NT2/D1 (cell line): Measurements from ENCODE around the gene PREPL.
"Not testable (repeated sequence)": the region's sequence is repeated elsewhere in the genome, so short reads cannot be mapped to it uniquely, and the experiment has no call there.

ENCODE experiments used
- DNase-seq: peaks from one replicate; pipeline ENCODE4 v3.0.0-alpha.2; 2011; ENCODE audit warnings: low read depth, low spot score
- H3K27me3 ChIP-seq: 2 replicates; pipeline ENCODE4 v1.6.0; 2011; ENCODE audit warnings: mild to moderate bottlenecking; ENCODE audit not compliant: insufficient read length, insufficient read depth
- H3K36me3 ChIP-seq: 2 replicates; pipeline ENCODE4 v1.6.1; 2011; ENCODE audit warnings: mild to moderate bottlenecking, low read length, mixed read lengths; ENCODE audit not compliant: insufficient read depth, insufficient read length
- H3K4me1 ChIP-seq: 2 replicates; pipeline ENCODE4 v1.5.1; 2011; ENCODE audit not compliant: insufficient read depth, insufficient read length
- H3K4me3 ChIP-seq: 2 replicates; pipeline ENCODE4 v1.5.1; 2011; ENCODE audit warnings: low read depth; ENCODE audit not compliant: insufficient read length
- H3K9ac ChIP-seq: 2 replicates; pipeline ENCODE4 v1.6.0; 2011; ENCODE audit warnings: low read depth; ENCODE audit not compliant: insufficient read length
- H3K9me3 ChIP-seq: 2 replicates; pipeline ENCODE4 v1.5.1; 2011; ENCODE audit warnings: mild to moderate bottlenecking, low read length; ENCODE audit not compliant: insufficient read depth
- SUZ12 ChIP-seq: IDR thresholded peaks from 2 replicates; pipeline ENCODE4 v1.6.1; 2011; ENCODE audit not compliant: insufficient read length, insufficient read depth; ENCODE audit errors: extremely low read depth
- YY1 ChIP-seq: IDR thresholded peaks from 2 replicates; pipeline ENCODE4 v1.6.1; 2011; ENCODE audit not compliant: insufficient read length, insufficient read depth
- ZNF274 ChIP-seq: IDR thresholded peaks from 2 replicates; pipeline ENCODE4 v1.6.1; 2011; ENCODE audit warnings: mild to moderate bottlenecking, low read depth, low read length

Gene PREPL

GRCh38 chr2:44305882-44306281, 55.4 kb downstream of the PREPL start:
- Histone ChIP-seq H3K36me3 (no peaks in the 10 kb centered on the region), H3K4me1 (no peaks in the 10 kb centered on the region), H3K9me3 (peaks cover 21% of the 10 kb centered on the region), H3K4me3 (no peak overlapping the region), H3K27me3 (no peaks in the 10 kb centered on the region), H3K9ac (no peak overlapping the region)
- TF ChIP-seq YY1 (no peak), ZNF274 (no peak), SUZ12 (no peak)
- no peak for DNase-seq

DNA sequence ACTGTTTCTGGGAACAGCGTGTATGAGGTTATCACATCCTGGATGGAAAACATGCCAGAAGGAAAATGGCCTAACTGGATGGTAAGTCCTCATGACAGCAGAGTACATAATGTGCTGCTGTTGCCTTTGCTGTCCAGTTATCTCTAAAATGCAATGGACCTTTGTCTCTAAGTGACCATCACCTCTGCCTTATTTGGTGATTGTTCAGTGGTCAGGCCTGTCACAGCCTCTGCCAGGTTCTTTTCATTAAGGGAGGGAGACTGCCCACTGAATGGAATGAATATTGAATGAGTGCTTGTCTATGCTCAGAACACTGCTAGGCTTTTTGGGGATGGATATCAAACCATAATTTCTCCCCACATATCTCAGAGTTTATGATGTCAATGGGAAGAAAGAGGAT, 57.0 kb downstream of the PREPL start:
- no peak overlapping the region for H3K4me3 ChIP-seq
- 0 out of 2 replicates have a peak, but pooled peaks cover 4% of the 10 kb centered on the region for H3K9me3 ChIP-seq
- H3K36me3 ChIP-seq = no peaks in the 10 kb centered on the region
- no peak for TF ChIP-seq ZNF274
- TF ChIP-seq SUZ12 = no peak
- TF ChIP-seq YY1 = no peak
- no peaks in the 10 kb centered on the region for H3K4me1 ChIP-seq
- DNase-seq = no peak
- H3K27me3 ChIP-seq = no peaks in the 10 kb centered on the region
- no peak overlapping the region for H3K9ac ChIP-seq

DNA sequence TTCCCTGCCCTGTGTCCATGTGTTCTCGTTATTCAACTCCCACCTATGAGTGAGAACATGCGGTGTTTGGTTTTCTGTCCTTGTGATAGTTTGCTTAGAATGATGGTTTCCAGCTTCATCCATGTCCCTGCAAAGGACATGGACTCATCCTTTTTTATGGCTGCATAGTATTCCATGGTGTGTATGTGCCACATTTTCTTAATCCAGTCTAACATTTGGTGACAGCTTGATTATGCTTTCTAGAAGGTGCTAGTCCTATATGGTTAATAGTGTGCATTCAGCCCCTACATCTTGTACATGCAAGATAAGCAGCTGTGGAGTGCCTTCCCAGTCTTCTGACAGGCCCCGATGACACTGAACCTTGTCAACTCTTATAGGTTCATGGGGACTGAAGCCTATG, 57.5 kb downstream of the PREPL start:
- H3K9ac ChIP-seq, H3K9me3 ChIP-seq, H3K4me1 ChIP-seq, H3K36me3 ChIP-seq, H3K27me3 ChIP-seq, H3K4me3 ChIP-seq, DNase-seq: not testable (repeated sequence)

DNA sequence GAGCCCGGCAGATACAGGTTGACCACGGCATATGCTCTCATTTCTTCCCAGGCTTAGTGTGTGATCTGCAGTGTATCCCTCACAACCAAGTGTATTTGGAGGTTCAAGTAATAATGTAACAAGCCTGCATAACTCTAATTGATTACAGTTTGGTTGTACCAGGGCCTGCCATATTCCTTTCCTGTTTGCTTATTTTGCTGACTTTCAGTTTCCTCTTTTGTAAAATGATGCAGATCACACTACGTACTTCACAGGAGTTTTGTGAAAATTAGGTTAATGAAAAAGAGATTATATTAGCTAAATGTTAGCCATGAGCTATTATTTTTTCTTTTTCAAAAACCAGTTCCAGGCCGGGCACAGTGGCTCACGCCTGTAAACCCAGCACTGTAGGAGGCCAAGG, 60.2 kb downstream of the PREPL start:
- no peaks in the 10 kb centered on the region for H3K4me1 ChIP-seq
- H3K36me3 ChIP-seq = no peaks in the 10 kb centered on the region
- no peak for TF ChIP-seq YY1
- no peak for TF ChIP-seq ZNF274
- TF ChIP-seq SUZ12 = no peak
- no peak overlapping the region for H3K9ac ChIP-seq
- no peaks in the 10 kb centered on the region for H3K9me3 ChIP-seq
- no peaks in the 10 kb centered on the region for H3K27me3 ChIP-seq
- no peak for DNase-seq
- no peak overlapping the region for H3K4me3 ChIP-seq

DNA sequence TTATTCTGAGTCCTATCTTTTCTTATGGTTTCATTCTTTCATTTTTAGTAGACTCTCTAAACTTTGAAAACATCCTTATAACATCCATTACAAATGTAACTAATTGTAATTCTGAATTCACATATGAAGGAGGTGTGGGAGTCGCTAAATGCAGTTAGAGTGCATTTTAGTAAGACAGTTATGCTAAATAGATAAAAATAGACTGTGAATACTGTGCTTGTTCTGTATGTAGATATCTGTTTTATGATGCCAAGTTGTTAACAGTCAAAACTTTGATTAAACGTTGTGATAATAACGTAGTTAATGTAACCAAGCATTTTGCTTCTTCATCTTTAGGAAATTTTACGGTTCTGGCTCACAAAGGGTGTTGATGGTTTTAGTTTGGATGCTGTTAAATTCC, 61.7 kb downstream of the PREPL start:
- Histone ChIP-seq H3K36me3 (no peaks in the 10 kb centered on the region), H3K9me3 (no peaks in the 10 kb centered on the region), H3K4me1 (no peaks in the 10 kb centered on the region), H3K9ac (no peak overlapping the region), H3K4me3 (no peak overlapping the region), H3K27me3 (no peaks in the 10 kb centered on the region)
- no peak for TF ChIP-seq SUZ12
- no peak for TF ChIP-seq ZNF274
- TF ChIP-seq YY1 = no peak
- DNase-seq = no peak

GRCh38 chr2:44297431-44297830, 63.9 kb downstream of the PREPL start:
- TF ChIP-seq SUZ12 = no peak
- no peak for TF ChIP-seq YY1
- no peak for TF ChIP-seq ZNF274
- Histone ChIP-seq H3K36me3 (no peaks in the 10 kb centered on the region), H3K9me3 (no peaks in the 10 kb centered on the region)

DNA sequence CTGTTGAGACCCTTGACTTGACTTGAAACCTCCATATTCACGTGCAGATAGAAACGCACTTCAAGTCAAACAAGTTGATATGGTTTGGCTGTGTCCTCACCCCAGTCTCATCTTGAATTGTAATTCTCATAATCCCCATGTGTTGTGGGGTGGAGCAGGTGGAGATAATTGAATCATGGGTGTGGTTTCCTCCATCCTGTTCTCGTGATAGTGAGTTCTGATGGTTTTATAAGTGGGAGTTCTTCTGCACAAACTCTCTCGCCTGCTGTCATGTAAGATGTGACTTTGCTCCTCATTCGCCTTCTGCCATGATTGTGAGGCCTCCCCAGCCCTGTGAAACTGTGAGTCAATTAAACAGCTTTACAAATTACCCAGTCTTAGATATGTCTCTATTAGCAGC, 64.6 kb downstream of the PREPL start:
- Histone ChIP-seq H3K36me3 (no peaks in the 10 kb centered on the region), H3K4me3 (no peak overlapping the region), H3K9me3 (no peaks in the 10 kb centered on the region), H3K27me3 (no peaks in the 10 kb centered on the region), H3K9ac (no peak overlapping the region), H3K4me1 (no peaks in the 10 kb centered on the region)
- DNase-seq = no peak
- TF ChIP-seq YY1 (no peak), SUZ12 (no peak), ZNF274 (no peak)

More at GRCh38 chr2:44297431-44297830, 63.9 kb downstream of the PREPL start:
- no peak for DNase-seq
- Histone ChIP-seq H3K9ac (no peak overlapping the region), H3K4me3 (no peak overlapping the region), H3K27me3 (no peaks in the 10 kb centered on the region), H3K4me1 (no peaks in the 10 kb centered on the region)
